Uterus (tissue), 4 donors: ENCODE data around the gene PLA2G3. TPM values are rescaled to one million over a fixed set of nuclear protein-coding genes. Genes with fewer than 3 reads are reported as not detected.

ENCODE experiments used
- DNase-seq, 2 donors: peaks; one replicate each; pipeline ENCODE4 v3.0.0-alpha.2; 2019 to 2020
- H3K27ac ChIP-seq, 2 donors: fragments of 200-600 bp; sonication (generic); 1 replicate in 1 of 2; 2 replicates in 1 of 2; pipeline ENCODE4 v1.5.1; 2016 to 2018
- H3K27me3 ChIP-seq, 2 donors: fragments of 200-600 bp; sonication (generic); one replicate each; pipeline ENCODE4 v1.5.1; 2018 to 2019; ENCODE audit warnings: control low read depth in 1 of 2
- H3K36me3 ChIP-seq, 2 donors: fragments of 200-600 bp; sonication (generic); one replicate each; pipeline ENCODE4 v1.5.1; 2019; ENCODE audit warnings: control low read depth in 1 of 2
- H3K4me1 ChIP-seq, 2 donors: fragments of 200-600 bp; sonication (generic); one replicate each; pipeline ENCODE4 v1.5.1; 2018 to 2019; ENCODE audit warnings: control low read depth in 1 of 2
- H3K4me3 ChIP-seq, 2 donors: fragments of 200-600 bp; sonication (generic); 1 replicate in 1 of 2; 2 replicates in 1 of 2; pipeline ENCODE4 v1.5.1; 2018 to 2019; ENCODE audit warnings: mild to moderate bottlenecking in 1 of 2
- H3K9me3 ChIP-seq, 2 donors: fragments of 200-600 bp; sonication (generic); one replicate each; pipeline ENCODE4 v1.5.1; 2019; ENCODE audit warnings: control low read depth in 1 of 2
- CTCF ChIP-seq, 4 experiments: fragments of 200-600 bp in 2 of 4; fragments of 450-650 bp in 2 of 4; sonication (generic) in 2 of 4; IDR thresholded peaks; one replicate each; pipeline ENCODE4 v1.5.1; 2016 to 2019; ENCODE audit warnings: antibody characterized with exemption in 4 of 4, mild to moderate bottlenecking in 2 of 4, moderate library complexity in 1 of 4
- POLR2A ChIP-seq, 2 donors: fragments of 450-650 bp; IDR thresholded peaks; one replicate each; pipeline ENCODE4 v1.6.1; 2016; ENCODE audit warnings: antibody characterized with exemption in 2 of 2, mild to moderate bottlenecking in 1 of 2, moderate library complexity in 1 of 2
- intact Hi-C: fragments of 100-400 bp; cut with DNase I; formaldehyde crosslinking; loops from one replicate; pipeline ENCODE4 v1.15.1; 2023; ENCODE audit warnings: low total_unique reads
- total RNA-seq, 4 donors: library from RNA; depleted of rRNA in 3 of 4; stranded (reverse); fragments of >200 nt in 3 of 4; gene quantifications; one replicate each; pipeline versions ENCODE4 v1.1.0 to v1.2.4, GENCODE V29; 2014 to 2023
- donor health status: DM: yes; HTN: yes; CAD: no.

PLA2G3 gene
- total RNA-seq, 4 donors from 2014 or later = not detected

- H3K36me3 ChIP-seq = no peaks in the 10 kb centered on the region
- H3K4me1 ChIP-seq = peaks cover 0 to 4% of the 10 kb centered on the region in 2 donors
Measured at GRCh38 chr22:31103111-31103510, 37.2 kb downstream of the PLA2G3 start.

GRCh38 chr22:31102441-31103081 lies 37.7 kb downstream of the PLA2G3 start:
- TF ChIP-seq CTCF (IDR thresholded peaks at IDR 0.05) = peak in 1 of 4 experiments; percentile 3
- TF ChIP-seq POLR2A (IDR thresholded peaks at IDR 0.05) = peak; percentile 43 to 48
- no peaks in the 10 kb centered on the region for H3K27me3 ChIP-seq
- H3K4me3 ChIP-seq = no peak overlapping the region
- no peaks in the 10 kb centered on the region for H3K36me3 ChIP-seq
- DNase-seq = peak; percentile 91 to 97
- peak overlapping the region; percentile 96 to 100 for H3K27ac ChIP-seq
- peaks cover 0 to 4% of the 10 kb centered on the region in 2 donors for H3K4me1 ChIP-seq
- intact Hi-C loops = no loop called here
- H3K9me3 ChIP-seq = no peaks in the 10 kb centered on the region

More at GRCh38 chr22:31103111-31103510, 37.2 kb downstream of the PLA2G3 start:
- no peaks in the 10 kb centered on the region for H3K27me3 ChIP-seq
- intact Hi-C loops = no loop called here
- DNase-seq = peak in 1 of 2 donors; percentile 28
- H3K4me3 ChIP-seq = no peak overlapping the region
- no peaks in the 10 kb centered on the region for H3K9me3 ChIP-seq
- TF ChIP-seq POLR2A (IDR thresholded peaks at IDR 0.05) = no peak
- peak in 1 of 4 experiments; percentile 12 for TF ChIP-seq CTCF (IDR thresholded peaks at IDR 0.05)
- H3K27ac ChIP-seq = peak overlapping the region; percentile 96 to 100

GRCh38 chr22:31100762-31101525 lies 39.4 kb downstream of the PLA2G3 start:
- intact Hi-C loops = no loop called here
- Histone ChIP-seq H3K4me1 (peaks cover 4 to 10% of the 10 kb centered on the region in 2 donors), H3K27ac (peak overlapping the region; percentile 96 to 100)

GRCh38 chr22:31099841-31100761 lies 40.2 kb downstream of the PLA2G3 start:
- Histone ChIP-seq H3K4me3 (no peak overlapping the region), H3K4me1 (peaks cover 4 to 10% of the 10 kb centered on the region in 2 donors), H3K27ac (peak overlapping the region; percentile 96 to 100), H3K9me3 (no peaks in the 10 kb centered on the region), H3K27me3 (no peaks in the 10 kb centered on the region), H3K36me3 (no peaks in the 10 kb centered on the region)
- intact Hi-C loops = no loop called here
- DNase-seq = peak in 1 of 2 donors; percentile 44
- no peak for TF ChIP-seq CTCF (IDR thresholded peaks at IDR 0.05)
- TF ChIP-seq POLR2A (IDR thresholded peaks at IDR 0.05) = no peak

More at GRCh38 chr22:31100762-31101525, 39.4 kb downstream of the PLA2G3 start:
- H3K27me3 ChIP-seq = no peaks in the 10 kb centered on the region
- no peaks in the 10 kb centered on the region for H3K36me3 ChIP-seq
- no peaks in the 10 kb centered on the region for H3K9me3 ChIP-seq
- TF ChIP-seq POLR2A (IDR thresholded peaks at IDR 0.05) (no peak), CTCF (IDR thresholded peaks at IDR 0.05) (no peak)
- no peak overlapping the region for H3K4me3 ChIP-seq
- DNase-seq = no peak
